GM15510 (cell line): ENCODE results near the gene GPR12.

Experiments
- POLR2A ChIP-seq: IDR thresholded peaks from 3 replicates; pipeline ENCODE4 v1.6.1; 2011; ENCODE audit warnings: borderline replicate concordance; ENCODE audit not compliant: insufficient read length; ENCODE audit errors: extremely low read depth

The GPR12 gene

DNA sequence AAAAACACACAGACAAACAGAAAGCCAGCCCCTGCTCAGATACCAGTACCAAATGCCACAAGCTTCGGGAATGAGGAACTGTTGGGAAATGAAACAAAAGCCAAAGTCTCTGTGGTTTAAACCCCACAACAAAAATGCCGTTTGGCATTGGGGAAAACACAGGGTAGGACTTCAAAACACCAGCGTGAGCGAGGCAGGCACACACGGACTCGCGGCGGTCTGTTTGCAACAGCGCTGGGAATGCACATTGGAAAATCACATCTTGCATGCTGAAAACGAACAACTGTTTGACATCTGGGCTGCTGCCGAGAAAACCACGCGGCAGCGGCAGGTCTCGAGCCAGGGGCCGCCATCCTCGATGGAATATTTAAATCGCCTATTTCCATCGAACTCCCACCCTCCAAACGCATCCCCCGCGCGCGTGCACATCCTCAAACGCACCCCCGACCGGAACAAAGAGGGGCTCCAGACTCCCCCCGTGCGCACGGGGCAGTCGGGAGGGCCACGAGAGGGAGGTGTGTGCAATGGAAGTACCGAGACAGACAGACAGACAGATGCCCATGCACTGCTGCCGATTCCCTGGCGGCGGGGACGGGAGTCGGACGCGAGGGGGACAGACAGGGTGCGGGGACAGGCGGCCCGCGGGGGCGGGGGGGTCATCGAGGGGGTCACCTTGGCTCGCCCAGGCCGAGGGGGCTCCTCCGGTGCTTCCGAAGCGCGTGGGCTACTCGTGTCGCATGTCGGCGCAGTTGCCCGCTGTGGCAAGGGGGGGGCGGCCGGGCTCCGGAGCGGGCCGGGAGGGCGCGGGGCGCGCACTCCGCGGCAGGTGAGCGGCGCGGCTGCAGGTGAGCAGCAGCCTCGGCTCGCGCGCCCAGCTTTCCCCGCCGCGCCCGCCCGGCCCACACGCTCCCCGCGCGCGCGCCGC, at the start of gene GPR12:
Gene GPR12 (minus strand): TSS at position 880 of the 925 bp plus-strand sequence. CDS start 959 bp downstream, outside the sequence.
- no peak for TF ChIP-seq POLR2A

DNA sequence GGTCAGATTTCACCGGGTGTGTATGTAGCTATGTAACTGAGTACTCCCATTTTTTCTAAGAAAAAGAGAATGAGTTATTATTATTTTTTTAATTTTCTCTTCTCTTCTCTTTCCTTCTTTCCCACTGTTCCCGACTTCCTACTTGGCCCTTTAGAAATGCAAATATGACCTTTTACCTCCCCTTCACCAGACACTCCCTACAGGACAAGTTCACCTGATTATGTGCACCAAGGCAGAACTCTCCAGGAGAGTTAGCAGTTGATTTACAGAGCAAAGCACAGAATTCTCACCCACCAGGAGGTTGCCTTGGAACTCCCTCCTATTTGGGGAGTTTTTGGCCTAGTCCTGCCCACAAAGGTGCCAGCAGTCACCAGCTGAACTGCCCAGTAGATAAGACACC, 49.5 kb upstream of the GPR12 start:
- TF ChIP-seq POLR2A = no peak

- TF ChIP-seq POLR2A = no peak
Measured at GRCh38 chr13:26806891-26807290, 46.3 kb upstream of the GPR12 start.

DNA sequence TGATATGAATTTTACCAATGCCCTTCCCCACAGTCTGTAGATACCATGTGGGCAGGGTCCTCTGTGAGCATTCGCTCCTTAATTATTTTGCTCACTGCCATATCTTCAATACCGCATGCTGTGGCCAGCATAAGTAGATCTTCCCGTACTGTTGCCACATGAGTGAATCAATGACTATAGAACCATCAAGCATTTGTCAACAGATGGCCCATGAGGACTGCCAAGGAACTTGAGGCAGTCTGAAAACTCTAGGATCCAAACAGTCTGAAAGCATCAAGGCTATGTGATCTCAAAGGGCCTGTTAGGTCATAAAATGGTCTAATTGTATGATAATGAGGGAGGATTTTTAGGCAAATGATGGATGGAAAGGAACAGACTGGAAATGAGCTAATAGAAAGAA, 27.4 kb upstream of the GPR12 start:
- TF ChIP-seq POLR2A = no peak

DNA sequence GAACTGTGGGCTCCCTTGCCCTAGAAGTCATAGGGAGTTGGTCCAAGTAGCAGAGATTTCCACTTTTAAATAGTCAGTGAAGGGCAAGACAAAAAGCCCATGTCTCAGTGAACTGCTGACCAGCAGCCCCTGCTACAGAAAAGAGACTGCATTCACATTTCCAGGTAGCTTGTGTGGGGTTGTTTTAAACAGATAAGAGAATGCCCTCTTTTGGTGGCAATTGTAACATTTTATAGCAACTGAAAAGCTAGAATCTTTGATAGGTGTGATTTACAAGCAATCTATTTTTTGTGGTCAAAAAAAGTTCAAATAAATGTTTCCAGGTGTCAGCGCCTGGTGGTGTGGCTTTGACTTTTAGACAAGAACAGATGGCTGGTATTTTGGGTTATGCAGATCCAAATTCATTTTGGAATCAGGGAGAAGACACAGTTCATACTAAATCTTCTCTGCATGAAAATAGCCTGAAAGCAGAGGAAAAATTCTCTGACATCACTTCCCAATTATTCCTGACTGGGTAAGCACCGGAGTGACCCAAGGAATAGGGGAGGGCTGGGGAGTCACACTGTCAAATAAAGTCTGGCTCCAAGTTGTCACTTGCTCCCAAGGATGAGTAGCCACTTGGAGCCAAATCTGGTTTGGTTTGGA, 26.2 kb upstream of the GPR12 start:
- no peak for TF ChIP-seq POLR2A

DNA sequence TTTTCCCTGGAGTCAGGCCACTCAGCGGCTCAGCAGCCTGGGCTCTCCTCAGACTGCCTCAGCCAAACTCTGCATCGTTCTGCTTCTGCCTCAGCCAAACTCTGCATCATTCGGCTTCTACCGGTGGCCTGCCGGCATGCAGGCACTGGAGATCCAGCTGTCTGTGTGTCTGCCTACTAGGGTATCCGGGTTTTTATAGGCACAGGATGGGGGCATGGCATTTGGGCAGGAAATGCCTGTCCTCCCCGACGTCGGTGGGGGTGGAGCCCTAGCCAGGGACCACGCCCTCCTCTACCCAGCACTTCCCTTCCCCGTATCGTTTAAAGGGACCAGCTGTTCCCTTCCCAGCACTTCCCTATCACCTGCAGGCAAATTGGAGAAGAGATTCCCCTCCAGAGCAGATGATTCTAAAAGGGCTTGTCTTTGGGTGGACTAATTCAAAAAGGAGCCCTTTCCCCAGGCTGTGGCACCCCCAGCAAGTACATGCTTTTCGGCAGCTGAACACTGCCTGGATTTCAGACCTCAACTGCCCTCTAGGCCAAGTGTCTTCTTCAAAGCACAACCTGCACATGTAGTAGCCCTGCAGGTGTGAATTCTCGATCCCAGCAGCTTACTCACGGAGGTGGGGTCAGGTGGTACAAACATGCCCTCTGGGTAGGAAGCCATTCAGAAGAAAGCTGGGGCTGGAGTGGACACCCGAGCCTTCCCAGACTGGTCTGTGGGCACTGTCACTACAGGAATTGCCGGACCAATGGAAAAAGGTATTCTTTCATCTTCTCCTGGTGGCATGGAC, 25.4 kb upstream of the GPR12 start:
- TF ChIP-seq POLR2A = no peak

DNA sequence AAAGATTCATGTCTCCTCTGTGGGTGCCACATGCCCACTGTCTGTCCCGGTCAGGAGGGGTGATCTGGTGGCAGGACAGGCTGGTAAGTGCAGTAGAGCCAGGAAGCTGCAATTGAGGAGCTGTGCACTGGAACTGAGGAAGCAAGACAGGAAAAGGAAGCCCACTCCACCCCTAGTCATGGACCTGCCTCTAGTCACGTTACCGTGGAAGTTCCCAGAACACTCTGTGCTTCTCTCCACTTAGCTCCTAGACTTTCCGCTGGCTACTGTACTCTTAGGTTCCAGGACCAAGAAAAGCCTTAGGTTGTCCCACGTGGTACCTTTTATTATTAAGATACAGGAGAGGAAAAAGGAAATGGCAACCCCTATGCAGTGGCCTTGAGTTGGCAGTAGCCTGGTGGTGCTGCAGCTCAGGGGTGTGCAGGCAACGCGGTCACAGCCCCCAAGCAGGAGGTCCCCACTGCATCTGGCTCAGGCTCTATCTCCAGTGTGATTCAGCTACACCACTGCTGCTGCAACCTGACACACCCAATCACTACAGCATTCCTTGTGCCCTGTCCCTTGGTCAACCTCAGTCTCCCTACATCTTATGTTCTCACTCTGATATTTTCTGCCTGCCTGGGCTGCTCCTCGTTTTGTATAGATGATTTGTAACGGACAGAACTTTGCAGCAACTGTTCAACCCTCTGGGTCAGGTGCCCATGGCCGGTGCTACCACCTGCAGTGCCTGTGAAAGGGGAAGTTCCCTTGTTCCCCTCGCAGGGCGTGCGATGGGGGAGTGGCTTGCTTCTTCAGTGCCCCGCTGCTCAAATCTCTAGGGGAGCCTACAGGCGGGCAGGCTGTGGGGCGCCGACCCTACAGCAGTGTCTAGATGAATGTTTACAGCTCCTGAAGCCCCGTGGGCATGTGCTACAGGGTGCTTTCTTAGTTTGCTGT, 24.4 kb upstream of the GPR12 start:
- no peak for TF ChIP-seq POLR2A

DNA sequence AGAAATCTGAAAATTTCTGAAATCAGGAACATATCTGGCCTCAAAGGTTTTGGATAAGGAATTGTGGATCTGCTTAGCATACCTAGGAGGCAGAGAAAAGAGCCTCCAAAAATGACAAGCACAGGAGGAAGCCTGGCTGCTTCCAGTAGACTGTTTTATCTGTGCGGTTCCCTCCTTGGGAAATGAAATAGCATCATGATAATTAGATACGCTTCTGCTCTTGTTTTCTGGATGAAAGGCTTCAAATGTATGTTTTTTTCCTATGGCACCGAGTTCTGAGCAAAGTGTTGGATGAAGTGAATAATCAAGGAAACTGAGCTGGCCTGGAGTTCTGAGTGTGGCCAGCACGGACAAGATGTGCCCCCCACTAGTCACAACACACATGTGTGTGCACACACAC, 19.8 kb upstream of the GPR12 start:
- no peak for TF ChIP-seq POLR2A

DNA sequence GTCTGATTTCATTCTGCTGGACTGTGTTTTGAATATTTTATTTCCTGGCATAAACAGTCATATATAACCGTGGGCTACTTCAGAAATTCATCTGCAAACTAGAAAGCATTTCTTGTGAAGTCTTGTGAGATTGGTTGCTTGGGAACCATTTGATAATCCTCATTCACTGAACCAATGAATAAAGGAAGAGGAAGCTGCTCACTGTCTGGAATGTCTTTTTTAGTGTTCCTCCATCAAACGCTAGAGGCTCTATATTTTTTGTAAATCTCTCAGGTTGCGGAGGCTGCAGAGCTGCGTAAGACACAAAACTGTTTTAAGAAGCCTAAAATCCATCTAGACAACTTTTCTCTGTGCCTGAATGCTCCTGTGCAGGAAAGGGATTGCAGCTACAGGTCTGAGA, 18.7 kb upstream of the GPR12 start:
- no peak for TF ChIP-seq POLR2A

DNA sequence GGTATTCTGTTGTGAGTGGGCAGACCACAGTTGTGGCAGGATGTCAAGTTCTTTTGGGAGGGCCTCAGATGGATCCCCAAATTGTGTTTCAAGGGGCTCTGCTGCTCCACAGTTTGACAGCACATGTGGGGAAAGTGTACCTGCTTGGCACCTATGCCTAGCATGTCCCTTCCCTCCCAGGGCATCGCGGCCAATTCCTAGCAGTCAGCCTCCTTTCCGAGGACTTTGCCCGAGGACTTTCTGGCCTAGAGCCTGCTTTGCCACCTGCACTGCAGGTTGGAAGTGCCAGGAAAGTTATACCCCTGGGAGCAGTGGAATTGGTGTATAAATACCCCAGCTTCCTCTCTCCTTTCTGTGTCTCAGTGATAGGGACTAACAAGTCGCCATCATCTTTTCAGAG, 11.9 kb upstream of the GPR12 start:
- TF ChIP-seq POLR2A = no peak

- TF ChIP-seq POLR2A = no peak
Measured at GRCh38 chr13:26771796-26772195, 11.2 kb upstream of the GPR12 start.

GRCh38 chr13:26762745-26763345, 2.3 kb upstream of the GPR12 start:
- no peak for TF ChIP-seq POLR2A

DNA sequence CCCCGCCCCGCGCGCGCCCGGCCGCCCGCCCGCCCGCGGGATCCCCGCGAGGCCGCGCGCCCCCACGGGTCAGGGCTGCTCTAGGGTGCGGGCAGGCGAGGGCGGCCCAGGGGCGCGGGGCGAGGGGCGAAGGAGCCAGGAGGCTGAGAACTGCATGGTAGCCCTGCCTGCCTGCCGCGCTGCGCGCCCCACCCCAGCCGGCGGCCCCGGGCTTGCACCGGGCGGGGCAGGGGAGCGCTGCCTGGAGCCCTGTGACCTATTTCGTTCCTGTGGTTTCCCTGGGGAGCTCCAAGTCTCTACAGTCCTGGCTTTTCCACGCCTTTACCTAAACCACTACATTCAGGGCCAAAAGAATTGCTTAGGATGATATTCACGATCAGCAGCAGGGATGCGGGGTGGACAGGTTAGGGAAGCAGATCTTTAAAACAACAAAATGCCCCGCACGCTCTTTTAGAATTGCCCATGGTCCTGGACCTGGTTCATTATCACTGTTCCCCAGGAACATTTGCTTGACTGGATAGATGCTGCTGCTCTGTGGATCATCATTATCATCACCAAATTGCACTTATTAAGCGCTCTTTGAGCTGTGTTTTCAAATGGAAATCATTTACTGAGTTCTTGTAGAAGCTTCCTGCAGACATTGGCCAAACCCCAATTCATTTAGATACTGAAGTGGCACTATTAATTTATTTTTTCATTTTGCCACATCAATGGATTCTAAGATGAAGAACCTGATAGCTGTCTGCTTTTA, 421 bp upstream of the GPR12 start:
- no peak for TF ChIP-seq POLR2A

DNA sequence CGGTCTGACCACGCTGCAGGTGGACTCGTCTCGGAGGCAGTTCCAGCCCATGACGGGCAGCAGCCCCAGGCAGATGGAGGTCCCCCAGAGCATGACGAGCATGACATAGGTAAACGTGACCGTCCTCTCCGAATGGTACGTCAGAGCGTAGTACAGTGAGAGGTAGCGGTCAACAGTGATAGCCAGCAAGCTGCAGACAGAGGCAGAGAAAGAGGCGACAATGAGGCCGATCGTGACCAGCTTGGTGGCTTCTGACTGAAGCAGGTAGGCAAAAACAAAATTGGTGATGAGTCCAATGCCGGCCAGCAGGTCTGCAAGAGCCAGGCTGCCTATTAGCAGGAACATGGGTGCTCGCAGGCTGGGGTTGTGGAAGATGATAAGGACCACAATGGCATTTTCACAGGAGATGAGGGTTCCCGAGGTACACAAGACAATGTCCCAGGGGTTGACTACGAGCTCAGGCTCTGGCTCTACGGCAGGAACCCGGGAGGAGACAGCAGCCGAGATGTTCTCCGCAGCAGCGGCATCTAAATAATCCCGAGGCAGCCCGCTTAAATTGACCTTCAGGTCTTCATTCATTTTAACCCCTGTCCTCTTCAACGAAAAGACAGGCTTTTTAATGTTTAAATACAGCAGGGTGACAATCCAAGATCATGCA, 1.2 kb downstream of the GPR12 start:
- no peak for TF ChIP-seq POLR2A
